HEK293 (cell line): ENCODE data around the gene TOR4A.
A peak's percentile ranks its signal among the peaks of the same experiment; 100 is the strongest.

Experiments used
- CTCF ChIA-PET: fragments of 350-600 bp; formaldehyde crosslinking; extraction: SDS; loops from one replicate; lab custom pipeline; 2021; ENCODE audit warnings: antibody characterized with exemption; lab: Yijun Ruan, JAX
- POLR2A ChIA-PET: fragments of 300-600 bp; formaldehyde crosslinking; extraction: SDS; loops from one replicate; lab custom pipeline; 2020; ENCODE audit warnings: antibody characterized with exemption, inconsistent platforms; lab: Yijun Ruan, JAX
- H3K27ac ChIP-seq: fragments of 200-500 bp; sonication (Bioruptor generic); 2 replicates; pipeline ENCODE4 v1.5.1; 2014; ENCODE audit warnings: low read depth, low read length, control low read depth, inconsistent platforms; ENCODE audit errors: extremely low read depth
- H3K36me3 ChIP-seq, 2 experiments: fragments of 200-500 bp in 1 of 2; sonication (Bioruptor generic) in 1 of 2; 1 replicate in 1 of 2; 2 replicates in 1 of 2; pipeline ENCODE4 v1.5.1; 2014 to 2017; ENCODE audit warnings: inconsistent platforms in 2 of 2, low read length in 2 of 2; ENCODE audit not compliant: control insufficient read depth in 2 of 2, insufficient read depth in 1 of 2
- H3K4me1 ChIP-seq: fragments of 200-500 bp; sonication (Bioruptor generic); 2 replicates; pipeline ENCODE4 v1.5.1; 2014; ENCODE audit warnings: mild to moderate bottlenecking, low read length, inconsistent platforms; ENCODE audit not compliant: control insufficient read depth, insufficient read depth
- H3K4me3 ChIP-seq: 2 replicates; pipeline ENCODE4 v1.5.1; 2011; ENCODE audit warnings: low read depth, mild to moderate bottlenecking, control low read depth, low read length, moderate library complexity
- H3K9me3 ChIP-seq: fragments of 200-500 bp; sonication (Bioruptor generic); 2 replicates; pipeline ENCODE4 v1.5.1; 2014; ENCODE audit warnings: low read depth, low read length, inconsistent platforms; ENCODE audit not compliant: control insufficient read depth, insufficient read depth
- BCL11A ChIP-seq: fragments of 450-650 bp; formaldehyde crosslinking; IDR thresholded peaks from 2 replicates; pipeline ENCODE4 v1.5.1; 2016; ENCODE audit warnings: low read depth, missing biosample characterization, missing genetic modification characterization
- GLIS2 ChIP-seq: fragments of 450-650 bp; formaldehyde crosslinking; IDR thresholded peaks from 2 replicates; pipeline ENCODE4 v1.5.1; 2016; ENCODE audit warnings: missing biosample characterization, missing genetic modification characterization
- KLF16 ChIP-seq: fragments of 450-650 bp; formaldehyde crosslinking; IDR thresholded peaks from 2 replicates; pipeline ENCODE4 v1.5.1; 2017; ENCODE audit warnings: missing biosample characterization, missing genetic modification characterization
- OSR2 ChIP-seq: fragments of 450-650 bp; formaldehyde crosslinking; IDR thresholded peaks from 2 replicates; pipeline ENCODE4 v1.5.1; 2016; ENCODE audit warnings: missing biosample characterization, missing genetic modification characterization
- SCRT2 ChIP-seq: fragments of 450-650 bp; formaldehyde crosslinking; IDR thresholded peaks from 2 replicates; pipeline ENCODE4 v1.5.1; 2016; ENCODE audit warnings: missing biosample characterization, missing genetic modification characterization
- SETDB1 ChIP-seq: IDR thresholded peaks from one replicate; pipeline ENCODE4 v1.6.1; 2017; ENCODE audit warnings: mild to moderate bottlenecking, low read length, moderate library complexity, mixed read lengths; ENCODE audit not compliant: insufficient read length
- ZBTB44 ChIP-seq: fragments of 450-650 bp; IDR thresholded peaks from 2 replicates; pipeline ENCODE4 v1.5.1; 2018; ENCODE audit warnings: missing biosample characterization, mild to moderate bottlenecking, missing genetic modification characterization
- ZBTB48 ChIP-seq: fragments of 450-650 bp; formaldehyde crosslinking; IDR thresholded peaks from 2 replicates; pipeline ENCODE4 v1.5.1; 2016; ENCODE audit warnings: missing biosample characterization, missing genetic modification characterization
- ZNF146 ChIP-seq: fragments of 450-650 bp; formaldehyde crosslinking; IDR thresholded peaks from 2 replicates; pipeline ENCODE4 v1.5.1; 2016; ENCODE audit warnings: missing biosample characterization, missing genetic modification characterization
- ZNF157 ChIP-seq: fragments of 450-650 bp; formaldehyde crosslinking; IDR thresholded peaks from 2 replicates; pipeline ENCODE4 v1.5.1; 2016; ENCODE audit warnings: missing biosample characterization, missing genetic modification characterization
- ZNF404 ChIP-seq: fragments of 450-650 bp; formaldehyde crosslinking; IDR thresholded peaks from 2 replicates; pipeline ENCODE4 v1.5.1; 2017; ENCODE audit warnings: missing biosample characterization, missing genetic modification characterization
- ZNF514 ChIP-seq: fragments of 450-650 bp; formaldehyde crosslinking; IDR thresholded peaks from 2 replicates; pipeline ENCODE4 v1.5.1; 2016; ENCODE audit warnings: missing biosample characterization, missing genetic modification characterization
- ZNF529 ChIP-seq: fragments of 450-650 bp; formaldehyde crosslinking; IDR thresholded peaks from 2 replicates; pipeline ENCODE4 v1.5.1; 2017; ENCODE audit warnings: missing genetic modification characterization, missing biosample characterization; ENCODE audit not compliant: insufficient replicate concordance
- ZNF596 ChIP-seq: fragments of 450-650 bp; IDR thresholded peaks from 2 replicates; pipeline ENCODE4 v1.5.0; 2018; ENCODE audit warnings: missing biosample characterization, mild to moderate bottlenecking, missing genetic modification characterization, moderate library complexity
- ZNF600 ChIP-seq: fragments of 450-650 bp; formaldehyde crosslinking; IDR thresholded peaks from 2 replicates; pipeline ENCODE4 v1.5.1; 2016; ENCODE audit warnings: missing biosample characterization, missing genetic modification characterization
- ZNF629 ChIP-seq: fragments of 450-650 bp; formaldehyde crosslinking; IDR thresholded peaks from 2 replicates; pipeline ENCODE4 v1.5.1; 2017; ENCODE audit warnings: missing biosample characterization, missing genetic modification characterization
- ZNF704 ChIP-seq: fragments of 450-650 bp; formaldehyde crosslinking; IDR thresholded peaks from 2 replicates; pipeline ENCODE4 v1.5.1; 2016; ENCODE audit warnings: missing biosample characterization, missing genetic modification characterization
- TF ChIP-seq, protein P1 (sequence below): fragments of 450-650 bp; formaldehyde crosslinking; IDR thresholded peaks from 2 replicates; pipeline ENCODE4 v1.5.1; 2017; ENCODE audit warnings: missing biosample characterization, missing genetic modification characterization
- TF ChIP-seq, protein P2 (sequence below): fragments of 450-650 bp; formaldehyde crosslinking; IDR thresholded peaks from 2 replicates; pipeline ENCODE4 v1.5.1; 2016; ENCODE audit warnings: missing biosample characterization, missing genetic modification characterization

The TOR4A gene

GRCh38 chr9:137234055-137234697 lies 43.4 kb upstream of the TOR4A start (continued):
- TF ChIP-seq ZBTB44 (tag by site-specific recombination): no peak
- no peak for TF ChIP-seq OSR2 (tag by site-specific recombination)
- TF ChIP-seq KLF16 (tag by site-specific recombination): no peak
- no peak for TF ChIP-seq ZBTB48 (tag by site-specific recombination)
- TF ChIP-seq ZNF529 (tag by site-specific recombination): no peak
- no peak for TF ChIP-seq ZNF404
- TF ChIP-seq ZNF704: no peak
- no peak for TF ChIP-seq ZNF514 (tag by site-specific recombination)
- TF ChIP-seq SETDB1: no peak
- TF ChIP-seq ZNF157 (tag by site-specific recombination): no peak

GRCh38 chr9:137234758-137235423 lies 42.6 kb upstream of the TOR4A start:
- POLR2A ChIA-PET: interaction anchor here (0.6 to 1.0 kb wide), 2 partner anchors 27 to 58 kb away, joined by 3 to 5 read pairs; no protein-coding TSS in a partner anchor
- Histone ChIP-seq H3K4me3 (no peak overlapping the region), H3K27ac (no peak overlapping the region), H3K36me3 (peaks cover 0 to 7% of the 10 kb centered on the region in 2 experiments; a peak in 1 of 3 replicates), H3K9me3 (no peaks in the 10 kb centered on the region), H3K4me1 (peaks cover 3% of the 10 kb centered on the region; the same call in 1 of the 2 replicates)
- CTCF ChIA-PET: interaction anchor here (0.5 to 3.4 kb wide), 14 partner anchors 10 to 446 kb away, joined by 3 to 16 read pairs (median 4); partner anchors contain the start of genes ANAPC2, CYSRT1 and SSNA1
- TF ChIP-seq ZNF600 (tag by site-specific recombination) (0 out of 2 replicates have a peak, but pooled peaks have one; percentile 23), ZNF146 (tag by site-specific recombination) (no peak), GLIS2 (tag by site-specific recombination) (peak; percentile 34), SCRT2 (tag by site-specific recombination) (peak; percentile 23; the same call in 1 of the 2 replicates)
- TF ChIP-seq, protein P1, sequence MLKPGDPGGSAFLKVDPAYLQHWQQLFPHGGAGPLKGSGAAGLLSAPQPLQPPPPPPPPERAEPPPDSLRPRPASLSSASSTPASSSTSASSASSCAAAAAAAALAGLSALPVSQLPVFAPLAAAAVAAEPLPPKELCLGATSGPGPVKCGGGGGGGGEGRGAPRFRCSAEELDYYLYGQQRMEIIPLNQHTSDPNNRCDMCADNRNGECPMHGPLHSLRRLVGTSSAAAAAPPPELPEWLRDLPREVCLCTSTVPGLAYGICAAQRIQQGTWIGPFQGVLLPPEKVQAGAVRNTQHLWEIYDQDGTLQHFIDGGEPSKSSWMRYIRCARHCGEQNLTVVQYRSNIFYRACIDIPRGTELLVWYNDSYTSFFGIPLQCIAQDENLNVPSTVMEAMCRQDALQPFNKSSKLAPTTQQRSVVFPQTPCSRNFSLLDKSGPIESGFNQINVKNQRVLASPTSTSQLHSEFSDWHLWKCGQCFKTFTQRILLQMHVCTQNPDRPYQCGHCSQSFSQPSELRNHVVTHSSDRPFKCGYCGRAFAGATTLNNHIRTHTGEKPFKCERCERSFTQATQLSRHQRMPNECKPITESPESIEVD (tag by site-specific recombination): no peak

GRCh38 chr9:137235424-137236237 lies 41.9 kb upstream of the TOR4A start:
- no peaks in the 10 kb centered on the region for H3K9me3 ChIP-seq
- POLR2A ChIA-PET: interaction anchor here (0.7 to 11.5 kb wide), 9 partner anchors 9 to 189 kb away, joined by 3 to 336 read pairs (median 10); partner anchors contain the start of genes CYSRT1, NELFB, RNF208 and RNF224
- H3K4me3 ChIP-seq: no peak overlapping the region
- H3K4me1 ChIP-seq: peaks cover 3% of the 10 kb centered on the region; the same call in 1 of the 2 replicates
- peaks cover 0 to 7% of the 10 kb centered on the region in 2 experiments; a peak in 1 of 3 replicates for H3K36me3 ChIP-seq
- H3K27ac ChIP-seq: no peak overlapping the region
- CTCF ChIA-PET: interaction anchor here (0.5 to 3.4 kb wide), 33 partner anchors 8 to 458 kb away, joined by 3 to 45 read pairs (median 6); partner anchors contain the start of genes ANAPC2, CYSRT1, LRRC26 and NELFB
- no peak for TF ChIP-seq ZNF529 (tag by site-specific recombination)
- TF ChIP-seq, protein P1 (tag by site-specific recombination): no peak
- no peak for TF ChIP-seq ZNF629 (tag by site-specific recombination)
- no peak for TF ChIP-seq ZNF596 (tag by site-specific recombination)
- TF ChIP-seq BCL11A (tag by site-specific recombination): no peak
- TF ChIP-seq, protein P2, sequence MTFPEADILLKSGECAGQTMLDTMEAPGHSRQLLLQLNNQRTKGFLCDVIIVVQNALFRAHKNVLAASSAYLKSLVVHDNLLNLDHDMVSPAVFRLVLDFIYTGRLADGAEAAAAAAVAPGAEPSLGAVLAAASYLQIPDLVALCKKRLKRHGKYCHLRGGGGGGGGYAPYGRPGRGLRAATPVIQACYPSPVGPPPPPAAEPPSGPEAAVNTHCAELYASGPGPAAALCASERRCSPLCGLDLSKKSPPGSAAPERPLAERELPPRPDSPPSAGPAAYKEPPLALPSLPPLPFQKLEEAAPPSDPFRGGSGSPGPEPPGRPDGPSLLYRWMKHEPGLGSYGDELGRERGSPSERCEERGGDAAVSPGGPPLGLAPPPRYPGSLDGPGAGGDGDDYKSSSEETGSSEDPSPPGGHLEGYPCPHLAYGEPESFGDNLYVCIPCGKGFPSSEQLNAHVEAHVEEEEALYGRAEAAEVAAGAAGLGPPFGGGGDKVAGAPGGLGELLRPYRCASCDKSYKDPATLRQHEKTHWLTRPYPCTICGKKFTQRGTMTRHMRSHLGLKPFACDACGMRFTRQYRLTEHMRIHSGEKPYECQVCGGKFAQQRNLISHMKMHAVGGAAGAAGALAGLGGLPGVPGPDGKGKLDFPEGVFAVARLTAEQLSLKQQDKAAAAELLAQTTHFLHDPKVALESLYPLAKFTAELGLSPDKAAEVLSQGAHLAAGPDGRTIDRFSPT (tag by site-specific recombination): 0 out of 2 replicates have a peak, but pooled peaks have one; percentile 36
